NK-92 (cell line): Measurements from ENCODE around the gene SYTL3.

ENCODE experiments used
- DNase-seq: peaks from one replicate; lab custom pipeline; 2025; ENCODE audit not compliant: unreplicated experiment; lab: John Stamatoyannopoulos, UW

SYTL3 gene

DNA sequence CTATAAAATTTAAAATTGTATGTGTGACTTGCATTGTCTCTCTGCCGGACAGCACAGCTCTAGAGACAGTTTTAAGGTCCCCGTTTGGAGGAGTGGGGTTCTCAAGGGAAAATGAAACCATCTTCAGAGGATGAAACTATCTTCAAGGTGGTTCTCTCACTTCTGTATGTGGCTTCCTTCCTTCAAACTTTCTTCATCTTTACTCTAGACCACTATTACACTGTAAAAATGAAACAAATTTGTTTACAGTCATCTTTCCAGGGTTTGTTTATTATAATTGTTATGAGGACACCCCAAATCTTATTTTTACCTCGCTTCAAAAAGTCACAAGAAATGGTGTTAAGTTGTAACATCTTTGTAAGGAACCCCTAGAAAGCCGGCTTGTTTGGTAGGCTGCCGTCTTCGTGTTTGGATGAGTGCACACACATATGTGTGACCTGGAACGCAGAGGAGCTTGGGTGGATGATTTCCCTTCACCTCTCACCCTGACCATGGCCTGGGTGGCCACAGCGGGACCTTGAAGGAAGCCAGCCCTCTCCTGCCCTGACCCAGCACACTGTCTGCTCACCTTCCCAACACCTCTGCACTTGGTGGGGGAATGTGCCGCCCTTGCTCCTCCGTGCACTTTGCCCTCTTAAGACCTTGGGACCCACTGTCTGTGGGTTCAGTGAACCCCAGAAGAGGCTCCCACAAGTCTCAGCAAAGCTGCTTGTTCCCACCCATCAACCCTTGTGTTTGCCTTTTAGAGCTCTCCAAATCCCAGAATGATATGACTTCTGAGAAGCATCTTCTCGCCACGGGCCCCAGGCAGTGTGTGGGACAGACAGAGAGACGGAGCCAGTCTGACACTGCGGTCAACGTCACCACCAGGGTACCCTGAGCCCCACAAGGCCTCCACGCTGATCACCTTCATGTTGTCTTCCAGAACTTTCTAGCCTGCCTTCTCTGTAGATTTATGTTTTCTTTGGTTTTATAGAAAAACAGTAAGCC lies 67.8 kb downstream of the SYTL3 start:
- DNase-seq, result no peak

DNA sequence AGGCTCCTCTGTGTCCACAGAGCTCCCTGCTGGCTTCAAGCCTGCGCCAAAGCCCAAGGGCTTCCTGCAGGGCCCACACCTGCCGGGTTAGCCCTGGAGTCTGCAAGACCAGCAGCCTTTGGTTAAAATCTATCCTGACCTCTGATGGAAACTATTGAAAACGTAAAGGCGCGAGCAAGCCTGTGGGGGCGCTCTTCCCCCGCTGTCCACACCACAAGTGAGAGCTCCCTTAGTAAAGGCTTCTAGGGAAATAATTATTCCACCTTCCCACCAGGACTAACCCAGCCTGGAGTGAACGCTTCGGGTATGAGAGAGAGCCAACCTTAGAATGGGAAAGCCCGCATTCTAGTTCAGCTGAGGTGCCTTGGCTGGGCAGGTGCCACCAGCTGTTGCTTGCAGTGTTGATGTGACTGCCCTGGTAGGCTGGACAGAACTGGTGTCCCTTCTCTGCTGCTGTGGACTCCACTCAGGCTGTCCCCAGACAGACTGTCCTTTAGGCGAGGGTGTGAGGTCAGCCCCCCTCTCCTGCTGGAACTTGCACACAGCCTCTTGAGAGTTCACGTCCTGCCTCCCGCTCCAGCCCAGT lies 68.7 kb downstream of the SYTL3 start:
- DNase-seq, result no peak

DNA sequence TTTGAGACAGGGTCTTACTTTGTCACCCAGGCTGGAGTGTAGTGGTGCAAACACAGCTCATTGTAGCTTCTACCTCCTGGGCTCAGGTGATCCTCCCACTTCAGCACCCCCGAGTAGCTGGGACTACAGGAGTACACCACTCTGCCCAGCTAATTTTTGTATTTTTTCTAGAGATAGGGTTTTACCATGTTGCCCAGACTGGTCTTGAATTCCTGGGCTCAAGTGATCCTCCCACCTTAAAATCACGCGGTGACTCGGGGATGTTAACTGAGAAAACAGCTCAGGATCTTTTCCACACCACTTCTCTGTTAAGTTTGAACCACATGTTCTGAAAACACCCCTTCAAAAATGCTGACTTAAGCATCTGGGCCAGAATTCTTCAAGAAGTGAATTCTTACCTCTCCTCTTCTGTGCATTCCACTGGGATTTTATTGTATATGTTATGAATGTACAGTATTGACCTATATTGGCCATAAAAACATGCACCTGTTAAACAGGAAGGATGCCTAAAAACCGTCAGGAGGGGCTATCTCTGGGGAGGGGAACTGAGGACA lies 72.4 kb downstream of the SYTL3 start:
- no peak for DNase-seq

DNA sequence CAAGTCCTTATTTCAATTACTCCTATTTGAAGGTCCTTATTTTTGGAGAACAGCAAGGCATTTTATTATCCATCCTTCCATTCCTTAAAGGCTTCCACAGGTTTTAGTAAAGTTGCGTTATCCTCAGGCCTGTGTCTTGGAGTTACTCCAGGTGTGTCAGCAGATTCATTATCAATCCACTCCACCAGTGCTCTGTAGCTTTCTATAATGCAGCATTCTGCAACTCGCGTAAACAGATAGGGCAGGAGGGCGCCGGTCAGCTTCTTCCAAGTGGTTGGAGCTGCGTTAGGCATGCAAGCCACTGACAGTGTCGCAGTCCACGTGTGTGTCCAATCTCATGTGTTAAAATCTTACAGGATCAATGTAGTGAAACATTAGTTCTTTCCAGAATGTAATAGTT lies 75.8 kb downstream of the SYTL3 start:
- DNase-seq, result no peak

DNA sequence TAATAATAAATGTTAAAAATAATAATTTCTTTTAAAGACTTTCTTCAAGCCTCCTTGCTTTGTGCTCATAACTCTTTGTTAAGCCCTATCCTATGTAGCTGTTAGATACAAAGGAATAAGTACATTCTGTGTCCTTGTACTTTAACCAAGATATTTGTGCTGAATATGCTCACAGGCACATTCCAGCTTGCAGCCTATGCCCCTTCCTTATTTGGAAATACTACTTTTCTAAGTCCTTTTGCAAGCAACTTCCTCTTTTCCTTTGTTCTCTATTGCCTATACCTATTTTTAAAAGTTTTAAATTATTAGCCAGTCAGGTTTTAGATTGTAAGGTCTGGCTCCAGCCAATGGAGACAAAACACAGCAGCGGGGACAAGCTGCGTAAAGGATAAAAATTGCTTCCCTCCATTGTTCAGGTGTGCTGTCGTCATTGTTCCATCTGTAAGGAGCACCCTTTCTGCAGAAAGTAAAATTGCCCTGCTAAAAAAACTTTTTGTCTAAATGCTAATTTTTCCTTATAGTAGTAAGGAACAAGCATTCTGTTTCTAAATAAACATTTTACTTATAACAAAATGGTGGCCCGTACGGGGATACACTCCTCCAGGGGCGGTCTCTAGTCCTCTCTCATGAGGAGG lies 80.2 kb downstream of the SYTL3 start:
- DNase-seq, result no peak

DNA sequence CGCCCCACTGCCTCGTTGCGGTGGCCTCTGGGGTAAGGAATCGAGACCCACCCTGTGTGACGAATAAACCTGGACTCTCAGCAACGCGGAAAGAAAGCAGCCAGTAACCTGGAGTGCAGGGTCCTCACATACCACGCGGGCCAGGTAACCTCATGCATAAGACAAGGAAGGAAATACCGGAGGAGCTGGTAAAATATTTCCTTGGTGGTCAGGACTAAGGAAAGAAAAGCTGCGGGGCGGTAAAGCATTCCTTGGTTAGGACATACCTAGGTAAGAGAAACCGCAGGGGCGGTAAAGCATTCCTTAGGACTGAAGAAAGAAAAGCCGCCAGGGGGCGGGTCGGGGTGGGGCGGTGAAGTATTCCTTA lies 80.7 kb downstream of the SYTL3 start:
- no peak for DNase-seq

DNA sequence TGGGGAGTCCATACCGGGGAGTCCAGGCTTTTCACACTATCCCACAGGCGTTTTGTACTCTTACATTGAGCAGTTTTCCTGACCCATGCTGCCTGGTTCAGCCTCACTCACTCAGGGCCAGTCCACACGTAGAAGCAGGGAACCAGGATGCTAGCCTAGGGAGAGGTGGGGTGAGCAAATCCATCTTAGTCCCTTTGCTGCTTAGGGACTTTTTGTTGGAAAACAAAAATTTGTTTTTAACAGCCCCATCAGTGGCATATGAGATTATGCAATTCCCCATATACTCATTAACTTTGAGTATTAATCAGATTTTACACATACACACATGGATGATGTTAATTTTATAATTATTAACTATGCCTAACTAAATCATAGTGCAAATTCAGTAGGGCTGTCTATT lies 85.2 kb downstream of the SYTL3 start:
- no peak for DNase-seq

DNA sequence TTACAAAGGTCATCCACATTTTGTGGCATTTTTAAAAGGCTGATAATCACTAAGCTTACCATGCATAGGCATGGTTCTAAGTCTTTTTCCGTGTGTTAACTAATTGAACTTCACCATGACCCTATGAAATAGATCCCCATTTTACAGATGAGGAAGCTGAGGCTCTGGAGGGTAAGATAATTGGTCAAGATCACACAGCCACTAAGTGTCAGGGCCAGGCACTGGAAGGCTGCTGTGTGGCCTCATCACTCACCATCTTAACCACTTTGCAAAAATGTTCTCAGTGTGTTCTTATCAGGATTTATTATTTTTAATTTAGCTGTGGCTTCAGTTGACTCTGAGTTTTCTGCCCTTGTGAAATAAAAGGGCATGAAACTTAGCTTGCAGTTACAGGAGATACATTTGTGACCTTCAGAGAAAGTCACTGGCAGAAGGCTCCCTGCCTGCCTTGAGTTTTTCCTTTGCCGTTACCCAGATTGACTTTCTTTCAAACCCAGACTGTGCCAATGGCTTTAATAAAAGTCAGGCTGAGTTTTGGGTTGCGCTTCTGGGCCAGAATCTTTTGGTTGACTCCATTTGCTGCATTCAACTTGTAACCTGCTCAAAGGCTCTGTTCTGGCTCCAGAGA lies 87.3 kb downstream of the SYTL3 start:
- DNase-seq, result no peak

DNA sequence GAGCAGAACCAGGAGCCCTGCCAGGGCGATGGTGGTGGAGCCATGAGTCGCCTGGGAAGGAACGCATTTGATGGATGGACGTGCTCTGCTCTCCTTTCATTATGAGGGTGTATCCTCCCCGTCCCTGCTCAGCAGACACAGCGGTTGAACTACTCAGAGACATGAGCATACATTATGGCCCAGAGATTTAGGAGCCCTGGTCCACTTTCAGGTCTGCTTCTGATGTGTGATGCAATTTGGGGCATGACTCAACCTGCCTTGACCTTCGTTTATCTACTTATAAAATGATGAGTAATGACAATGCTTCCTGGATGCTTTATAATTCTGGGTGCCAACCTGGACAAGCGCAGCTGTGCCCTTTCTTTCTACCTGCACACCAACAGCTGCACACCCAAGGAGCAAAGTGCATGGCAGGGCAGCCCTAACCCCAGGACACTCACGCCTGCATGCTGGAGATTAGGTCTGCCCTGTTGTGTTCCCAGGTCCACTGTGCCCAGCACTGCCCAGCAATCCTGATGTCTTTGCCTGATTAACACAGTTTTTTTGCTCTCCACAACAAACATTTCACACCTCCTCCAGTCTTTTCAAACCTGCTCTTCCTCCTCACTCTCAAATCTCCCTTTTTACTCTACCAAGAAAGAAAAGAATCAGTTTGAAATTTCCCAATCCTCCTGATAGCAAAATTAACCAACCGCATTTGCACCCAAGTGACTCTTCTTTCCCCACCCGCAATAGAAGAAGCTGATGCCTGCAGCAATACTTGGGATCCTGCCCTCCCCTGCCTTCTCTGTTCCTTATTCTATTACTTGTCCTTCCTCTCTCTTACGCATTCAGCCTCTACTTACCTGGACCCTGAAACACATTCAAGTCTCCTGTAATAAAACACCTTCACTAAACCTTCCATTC lies 88.1 kb downstream of the SYTL3 start:
- DNase-seq, result no peak

DNA sequence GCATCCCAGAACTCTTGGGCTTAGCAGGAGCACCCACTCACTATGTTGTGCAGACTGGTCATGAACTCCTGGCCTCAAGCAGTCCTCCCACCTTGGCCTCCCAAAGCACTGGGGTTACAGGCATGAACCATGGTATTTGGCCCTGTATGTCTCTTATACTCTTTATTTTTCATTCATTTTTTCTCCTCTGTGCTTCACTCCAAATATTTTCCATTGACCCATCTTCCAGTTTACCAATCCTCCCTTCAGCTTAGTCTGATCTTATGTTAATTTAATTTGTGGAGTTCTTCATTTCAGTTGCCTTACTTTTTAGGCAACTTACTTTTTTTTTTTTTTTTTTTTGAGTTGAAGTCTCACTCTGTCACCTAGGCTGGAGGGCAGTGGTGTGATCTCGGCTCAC lies 89.8 kb downstream of the SYTL3 start:
- DNase-seq, result no peak

DNA sequence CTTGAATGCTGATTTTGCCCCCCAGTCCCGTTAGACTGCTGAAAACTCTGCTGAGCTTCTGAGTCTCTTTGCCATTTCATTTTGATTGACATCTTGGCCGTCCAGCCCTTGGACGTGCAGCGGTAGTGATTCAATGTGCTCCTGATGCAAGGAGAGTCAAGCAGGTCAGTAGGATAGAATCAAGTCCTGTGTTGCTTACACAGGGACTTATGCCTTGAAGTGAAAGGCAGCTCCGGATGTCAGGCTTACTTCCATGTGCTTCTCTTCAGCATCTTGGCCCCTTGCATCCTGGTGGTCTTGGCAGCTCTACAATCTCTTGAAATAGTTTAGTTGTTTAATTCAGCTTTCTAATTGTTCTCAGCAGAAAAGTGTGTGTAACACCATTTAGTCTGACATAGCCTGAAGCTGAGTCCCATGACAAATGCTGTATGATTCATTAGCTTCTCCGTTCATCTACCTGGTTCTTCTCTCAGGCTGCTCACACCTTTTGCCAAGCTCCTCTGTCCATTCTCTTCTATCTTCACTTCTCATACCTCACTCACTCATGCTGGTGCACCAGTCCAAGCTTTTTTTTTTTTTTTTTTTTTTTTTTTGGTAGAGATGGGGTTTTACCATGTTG lies 93.3 kb downstream of the SYTL3 start:
- DNase-seq, result no peak

DNA sequence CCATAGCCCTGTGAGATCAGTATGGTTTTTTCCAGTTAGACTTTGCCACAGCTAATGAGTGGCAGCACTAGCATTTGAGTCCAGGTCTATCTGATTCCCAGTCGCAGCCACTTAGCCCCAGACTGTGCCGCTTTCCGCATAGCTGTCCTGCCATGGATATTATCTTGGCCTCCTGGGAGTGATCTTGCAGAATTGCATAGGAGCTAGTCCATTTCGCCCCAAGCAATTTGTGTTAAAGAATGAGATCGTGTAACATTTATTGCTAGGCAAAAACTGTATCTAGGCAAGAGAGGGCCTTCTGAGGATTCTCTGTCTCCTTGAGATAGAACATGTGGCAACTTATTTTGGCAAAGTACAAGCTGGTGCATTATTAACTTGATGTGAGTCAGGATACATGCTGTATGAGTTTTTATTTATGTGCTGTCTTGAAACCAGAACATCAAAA lies 95.2 kb downstream of the SYTL3 start:
- DNase-seq, result no peak

DNA sequence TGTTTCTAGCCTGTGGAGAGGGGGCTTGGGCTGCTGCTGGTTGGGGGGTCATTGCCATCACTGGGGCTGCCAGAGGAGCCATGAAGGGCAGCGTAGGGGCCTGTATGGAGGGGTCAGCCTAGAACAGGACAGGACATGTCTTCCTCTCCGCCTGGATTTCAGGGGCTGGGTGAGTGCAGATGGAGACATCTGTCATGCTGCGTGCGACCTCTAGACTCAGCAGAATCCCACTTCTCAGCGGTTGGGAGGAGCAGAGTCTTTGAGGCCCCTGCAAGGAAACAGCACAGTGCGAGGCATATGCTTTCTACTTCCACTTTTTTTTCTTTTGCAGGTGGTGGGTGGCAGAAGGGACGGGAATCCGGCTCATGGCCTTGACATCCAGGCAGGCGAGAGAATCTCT lies 101.4 kb downstream of the SYTL3 start:
- DNase-seq, result no peak

DNA sequence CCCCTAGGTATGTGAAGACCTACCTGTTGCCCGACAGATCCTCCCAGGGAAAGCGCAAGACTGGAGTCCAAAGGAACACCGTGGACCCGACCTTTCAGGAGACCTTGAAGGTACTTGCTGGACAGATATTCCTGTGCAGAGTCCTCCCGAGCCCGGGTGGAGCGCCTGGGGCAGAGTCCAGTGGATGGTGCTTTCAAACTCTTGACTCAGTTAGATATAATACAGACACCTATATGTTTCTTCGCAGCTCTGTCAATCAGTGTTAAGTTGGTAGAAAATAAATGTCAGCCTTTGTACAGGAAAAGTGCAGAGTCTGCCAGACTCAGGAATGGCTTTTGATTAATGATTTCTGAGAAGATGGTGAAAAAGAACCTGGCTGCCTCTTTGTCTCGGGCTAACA lies 102.1 kb downstream of the SYTL3 start:
- no peak for DNase-seq

DNA sequence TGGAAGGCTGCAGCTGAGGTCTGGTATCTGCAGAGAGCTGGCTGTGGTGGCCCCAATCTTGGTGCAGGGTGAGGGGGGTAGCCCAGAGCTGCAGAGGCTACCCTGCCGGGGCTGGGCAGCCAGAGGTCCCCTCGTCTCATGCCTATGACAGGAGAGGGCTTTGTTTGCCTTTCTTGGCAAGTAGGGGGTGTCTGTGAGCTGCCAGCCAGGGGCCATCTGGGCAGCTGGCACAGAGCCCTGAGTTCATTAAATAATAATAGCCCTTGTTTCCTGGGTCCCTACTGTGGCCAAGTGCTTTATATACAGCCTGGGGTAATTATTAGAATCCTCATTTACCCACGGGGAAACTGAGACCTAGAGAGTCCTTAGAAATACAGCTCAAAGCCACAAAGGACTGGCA lies 102.8 kb downstream of the SYTL3 start:
- no peak for DNase-seq

DNA sequence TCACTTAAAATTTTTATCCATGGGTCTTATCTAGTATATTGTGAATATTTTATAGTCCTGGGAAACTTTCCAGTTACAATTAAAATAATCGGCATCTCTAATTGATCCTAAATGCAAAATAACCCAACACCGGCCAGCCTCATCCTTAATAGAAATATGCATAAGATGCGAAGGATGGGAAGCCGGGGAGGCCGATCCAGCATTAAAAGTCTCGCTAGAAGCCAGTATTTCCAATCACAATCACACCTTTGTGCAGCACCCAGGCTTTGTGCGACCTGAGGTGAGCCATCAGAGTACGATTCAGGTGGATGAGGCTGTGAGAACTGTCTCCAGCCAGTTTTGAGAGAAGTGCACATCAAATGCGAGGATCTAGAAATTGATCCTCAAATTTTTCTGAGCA lies 104.0 kb downstream of the SYTL3 start:
- DNase-seq, result no peak

DNA sequence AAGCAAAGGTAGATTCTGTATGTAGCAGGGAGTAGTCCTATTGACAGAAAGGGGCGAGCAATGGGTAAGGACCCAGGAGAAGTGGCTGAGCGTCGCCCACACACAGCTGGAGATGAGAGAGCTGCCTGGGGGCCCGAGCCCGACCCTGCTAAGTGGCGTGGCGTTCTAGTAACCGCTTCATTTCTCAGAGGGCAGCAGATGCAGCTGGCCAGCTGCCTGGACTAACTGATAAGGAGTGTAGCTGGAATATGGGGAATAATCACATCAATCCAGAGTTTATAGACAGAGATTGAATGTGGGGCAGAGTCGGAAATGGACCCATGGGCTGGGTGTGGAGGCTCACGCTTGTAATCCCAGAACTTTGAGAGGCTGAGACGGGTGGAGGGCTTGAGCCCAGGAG lies 104.9 kb downstream of the SYTL3 start:
- no peak for DNase-seq

DNA sequence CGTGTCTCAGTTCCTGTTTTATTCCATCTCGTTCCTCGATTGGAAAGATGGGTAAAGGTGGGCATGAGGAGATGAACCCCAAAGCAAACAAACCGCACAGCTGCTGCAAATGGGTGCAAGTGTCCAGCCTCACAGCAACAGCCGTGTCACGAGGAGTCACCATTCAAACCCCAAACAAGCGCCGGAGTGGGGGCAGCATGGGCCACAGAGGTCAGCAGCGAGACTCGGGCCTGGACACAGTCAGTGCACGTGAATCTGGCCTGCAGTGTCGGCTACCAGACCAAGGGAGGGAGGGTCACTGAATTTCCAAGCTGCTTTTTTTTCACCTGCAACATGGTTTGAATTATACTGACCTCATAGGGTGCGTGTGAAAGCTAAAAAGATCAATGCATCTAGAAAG lies 105.8 kb downstream of the SYTL3 start:
- DNase-seq, result no peak

DNA sequence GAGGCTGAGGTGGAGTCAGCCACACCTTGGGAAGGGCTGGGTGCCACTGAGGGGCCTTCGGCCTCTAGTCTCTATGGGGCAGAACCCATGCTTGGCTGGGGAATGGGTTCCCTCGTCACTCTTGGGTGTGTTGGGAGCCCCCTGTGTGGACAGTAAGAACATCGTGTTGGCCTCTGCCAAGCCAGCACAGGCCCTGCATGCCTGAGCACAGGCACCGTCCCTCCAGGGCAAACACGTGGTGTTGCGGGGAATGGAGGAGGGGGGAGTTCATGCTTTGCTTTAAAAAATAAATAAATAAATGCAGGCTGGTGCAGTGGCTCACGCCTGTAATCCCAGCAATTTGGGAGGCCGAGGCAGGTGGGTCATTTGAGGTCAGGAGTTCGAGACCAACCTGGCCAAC lies 106.3 kb downstream of the SYTL3 start:
- no peak for DNase-seq
